NOMO-1 treated with DMSO at 0.1 percent for 48 hours (cell line): ENCODE measurements around the gene HOXC9.
A peak's percentile ranks its signal among the peaks of the same experiment; 100 is the strongest.

Experiments used
- DNase-seq: peaks from one replicate; lab custom pipeline; 2025; ENCODE audit not compliant: unreplicated experiment; lab: John Stamatoyannopoulos, UW

The HOXC9 gene

GRCh38 chr12:53999559-54000115, 324 bp upstream of the HOXC9 start:
- no peak for DNase-seq

GRCh38 chr12:54001283-54002187, 1.6 kb downstream of the HOXC9 start:
- no peak for DNase-seq

- no peak for DNase-seq
Observed at GRCh38 chr12:54002278-54002914, 2.4 kb downstream of the HOXC9 start.

- no peak for DNase-seq
Observed at GRCh38 chr12:54002915-54003389, 3.0 kb downstream of the HOXC9 start.

GRCh38 chr12:54003625-54004024, 3.7 kb downstream of the HOXC9 start:
- DNase-seq = no peak

GRCh38 chr12:54004063-54004840, 4.3 kb downstream of the HOXC9 start:
- DNase-seq = no peak

- no peak for DNase-seq
Observed at GRCh38 chr12:54004841-54005530, 5.0 kb downstream of the HOXC9 start.

GRCh38 chr12:54005531-54005852, 5.5 kb downstream of the HOXC9 start:
- DNase-seq = no peak

GRCh38 chr12:54005853-54006558, 6.0 kb downstream of the HOXC9 start:
- DNase-seq = peak; percentile 64

- DNase-seq = no peak
Observed at GRCh38 chr12:54006559-54007220, 6.7 kb downstream of the HOXC9 start.

GRCh38 chr12:54007538-54008259, 7.7 kb downstream of the HOXC9 start:
- DNase-seq = no peak

- no peak for DNase-seq
Observed at GRCh38 chr12:54008260-54008552, 8.2 kb downstream of the HOXC9 start.

GRCh38 chr12:54009171-54010052, 9.5 kb downstream of the HOXC9 start:
- no peak for DNase-seq

GRCh38 chr12:54010053-54010971, 10.4 kb downstream of the HOXC9 start:
- DNase-seq = no peak

- no peak for DNase-seq
Observed at GRCh38 chr12:54010972-54011664, 11.2 kb downstream of the HOXC9 start.
